Stimulated activated CD8-positive, alpha-beta memory T cell treated with anti-CD3 and anti-CD28 coated beads, Interleukin-4, amount 100 ng/mL, for 24 hours (primary cell): ENCODE measurements around the gene PRIM1.
A peak's percentile ranks its signal among the peaks of the same experiment; 100 is the strongest.
"Not testable (repeated sequence)": the region's sequence is repeated elsewhere in the genome, so short reads cannot be mapped to it uniquely, and the experiment has no call there.

Experiments
- DNase-seq: peaks from one replicate; pipeline ENCODE4 v3.0.0-alpha.2; 2020; ENCODE audit warnings: low read depth

PRIM1 gene

DNA sequence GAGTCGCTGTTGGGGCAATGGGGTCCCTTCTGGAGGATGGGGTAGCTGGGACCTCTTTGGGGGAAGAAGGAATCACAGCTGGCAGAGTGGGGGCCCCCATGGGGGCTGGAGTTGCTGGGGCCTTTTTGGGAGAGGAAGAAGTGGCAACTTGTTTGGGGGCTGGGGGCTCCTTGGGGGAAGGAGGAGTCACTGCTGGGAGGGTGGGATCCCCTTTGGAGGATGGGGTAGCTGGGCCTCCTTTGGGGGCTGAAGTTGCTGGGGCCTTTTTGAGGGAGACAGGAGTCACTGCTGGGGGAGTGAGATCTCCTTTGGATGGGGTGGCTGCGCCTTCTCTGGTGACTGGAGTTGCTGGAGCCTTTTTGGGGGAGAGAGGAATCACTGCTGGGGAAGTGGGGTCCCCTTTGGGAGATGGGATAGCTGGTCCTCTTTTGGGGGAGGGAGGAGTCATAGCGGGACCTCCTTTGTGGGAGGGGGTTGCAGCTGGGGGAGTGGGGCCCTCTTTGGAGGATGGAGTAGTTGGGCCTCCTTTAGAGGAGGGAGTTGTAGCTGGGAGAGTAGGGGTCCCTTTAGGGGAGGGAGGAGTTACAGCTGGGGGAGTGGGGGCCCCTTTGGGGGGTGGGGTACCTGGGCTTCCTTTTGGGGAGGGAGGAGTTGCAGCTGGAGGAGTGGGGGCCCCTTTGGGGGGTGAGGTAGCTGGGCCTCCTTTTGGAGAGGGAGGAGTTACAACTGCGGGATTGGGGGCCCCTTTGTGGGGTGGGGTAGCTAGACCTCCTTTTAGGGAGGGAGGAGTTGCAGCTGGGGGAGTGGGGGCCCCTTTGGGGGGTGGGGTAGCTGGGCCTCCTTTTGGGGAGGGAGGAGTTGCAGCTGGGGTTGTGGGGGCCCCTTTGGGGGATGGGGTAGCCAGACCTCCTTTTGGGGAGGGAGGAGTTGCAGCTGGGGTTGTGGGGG is 34.9 kb downstream of the PRIM1 start:
- DNase-seq = no peak

DNA sequence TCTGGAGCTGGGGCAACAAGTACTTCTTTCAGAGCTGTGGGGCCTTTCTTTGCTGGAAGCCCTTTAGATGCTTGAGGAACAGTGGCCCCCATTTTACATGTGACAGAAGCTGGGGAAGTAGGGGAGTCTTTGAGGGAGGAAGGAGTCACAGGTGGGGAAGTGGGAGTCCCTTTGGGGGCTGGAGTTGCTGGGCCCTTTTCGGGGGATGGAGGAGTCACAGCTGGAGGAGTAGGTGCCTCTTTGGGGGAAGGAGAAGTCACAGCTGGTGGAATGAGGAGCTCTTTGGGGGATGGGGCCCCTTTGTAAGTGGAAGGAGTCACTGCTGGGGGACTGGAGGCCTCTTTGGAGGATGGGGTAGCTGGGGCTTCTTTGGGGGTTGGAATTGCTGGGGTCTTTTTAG is 35.7 kb downstream of the PRIM1 start:
- no peak for DNase-seq

DNA sequence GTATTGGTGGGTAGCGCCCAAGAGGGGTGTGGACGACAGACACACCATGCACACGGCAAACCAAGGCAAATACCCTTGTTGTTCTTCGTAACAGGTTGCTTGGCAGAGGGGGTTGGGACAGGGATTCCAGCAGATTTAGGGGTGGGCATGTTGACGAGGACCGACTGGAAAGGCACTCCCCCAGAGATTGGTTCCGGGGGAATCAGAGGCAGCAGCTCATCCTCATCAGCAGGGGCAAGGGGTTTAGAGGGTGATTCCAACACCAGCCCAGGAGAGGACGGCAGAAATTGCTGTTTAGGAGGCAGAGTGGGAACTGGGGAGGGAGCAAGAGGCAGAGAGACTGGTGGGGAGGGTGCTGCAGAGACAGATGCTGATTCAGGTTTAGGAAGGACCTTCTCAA is 36.3 kb downstream of the PRIM1 start:
- DNase-seq = no peak

DNA sequence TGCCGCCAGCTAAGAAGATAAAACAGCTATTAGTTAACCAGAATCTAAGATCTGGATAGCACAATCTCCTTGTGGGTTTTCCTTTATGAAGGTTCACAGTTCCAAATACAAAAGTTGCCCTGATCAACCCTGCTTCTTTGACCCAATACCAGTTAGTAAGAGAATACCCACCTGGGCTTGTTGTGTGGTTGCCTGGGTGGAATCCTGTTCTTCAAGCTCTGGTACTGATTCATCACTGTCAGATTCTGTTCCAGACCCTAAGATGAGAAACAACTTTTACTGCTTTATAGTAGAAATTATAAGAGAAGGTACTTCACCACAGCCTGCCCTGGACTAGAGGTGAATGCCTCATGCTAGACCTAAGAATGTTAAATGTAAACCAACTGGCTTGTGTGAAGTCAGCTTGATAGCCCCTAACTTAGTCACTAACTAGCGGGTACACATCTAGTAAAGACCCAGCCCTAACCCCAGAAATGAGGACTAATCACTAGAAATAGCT is 37.6 kb downstream of the PRIM1 start:
- DNase-seq = no peak

DNA sequence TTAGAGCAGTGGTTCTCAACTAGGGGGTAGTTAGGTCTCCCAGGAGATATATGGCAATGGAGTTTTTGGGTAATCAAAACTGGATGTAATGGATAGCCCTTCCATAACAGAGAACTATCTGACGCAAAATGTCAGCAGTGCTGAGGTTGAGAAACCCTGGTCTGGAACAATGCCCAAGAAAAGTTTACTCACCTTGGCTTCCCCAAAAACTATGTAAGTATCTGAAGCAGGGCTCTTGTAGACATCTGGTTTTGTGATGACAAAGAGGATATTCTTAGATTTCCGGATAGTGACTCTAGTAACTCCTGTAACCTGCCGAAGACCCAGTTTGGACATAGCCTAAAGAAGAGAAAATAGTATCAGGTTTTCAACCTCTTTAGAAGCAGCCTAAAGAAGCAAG is 38.8 kb downstream of the PRIM1 start:
- no peak for DNase-seq

DNA sequence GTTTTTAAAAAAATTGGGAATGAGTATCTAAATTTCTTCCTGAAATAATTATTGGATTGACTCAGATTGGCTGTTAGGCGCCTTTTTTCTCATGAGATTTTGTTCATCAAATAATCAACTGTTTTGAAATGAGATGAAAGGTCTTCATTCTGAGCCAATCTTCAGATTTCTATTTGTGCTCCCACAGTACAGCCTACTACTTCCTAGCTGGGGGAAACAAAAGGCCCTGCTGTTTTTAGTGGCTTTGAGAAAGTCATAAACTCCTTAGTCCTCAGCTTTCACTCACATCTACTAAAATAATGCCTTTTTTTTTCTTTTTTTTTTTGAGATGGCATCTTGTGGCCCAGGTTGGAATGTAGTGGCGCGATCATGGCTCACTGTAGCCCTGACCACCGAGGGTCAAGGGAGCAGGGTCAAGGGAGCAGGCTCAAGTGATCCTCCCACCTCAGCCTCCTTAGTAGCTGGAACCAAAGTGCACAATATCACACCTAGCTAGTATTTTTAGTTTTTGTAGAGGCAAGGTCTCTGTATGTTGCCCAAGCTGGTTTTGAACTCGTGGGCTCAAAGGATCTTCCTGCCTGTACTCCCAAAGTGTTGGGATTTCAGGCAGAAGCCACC is 42.3 kb downstream of the PRIM1 start:
- no peak for DNase-seq

DNA sequence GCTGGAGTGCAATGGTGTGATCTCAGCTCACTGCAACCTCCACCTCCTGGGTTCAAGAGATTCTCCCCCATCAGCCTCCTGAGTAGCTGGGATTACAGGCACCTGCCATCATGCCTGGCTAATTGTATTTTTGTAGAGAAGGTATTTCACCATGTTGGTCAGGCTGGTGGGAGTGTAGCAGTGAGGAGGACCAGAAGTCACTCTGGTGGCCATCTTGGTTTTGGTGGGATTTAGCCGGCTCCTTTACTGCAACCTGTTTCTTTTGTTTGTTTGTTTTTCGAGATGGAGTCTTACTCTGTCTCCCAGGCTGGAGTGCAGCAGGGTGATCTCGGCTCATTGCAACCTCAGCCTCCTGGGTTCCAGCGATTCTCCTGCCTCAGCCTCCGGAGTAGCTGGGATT is 47.6 kb downstream of the PRIM1 start:
- DNase-seq = not testable (repeated sequence)

DNA sequence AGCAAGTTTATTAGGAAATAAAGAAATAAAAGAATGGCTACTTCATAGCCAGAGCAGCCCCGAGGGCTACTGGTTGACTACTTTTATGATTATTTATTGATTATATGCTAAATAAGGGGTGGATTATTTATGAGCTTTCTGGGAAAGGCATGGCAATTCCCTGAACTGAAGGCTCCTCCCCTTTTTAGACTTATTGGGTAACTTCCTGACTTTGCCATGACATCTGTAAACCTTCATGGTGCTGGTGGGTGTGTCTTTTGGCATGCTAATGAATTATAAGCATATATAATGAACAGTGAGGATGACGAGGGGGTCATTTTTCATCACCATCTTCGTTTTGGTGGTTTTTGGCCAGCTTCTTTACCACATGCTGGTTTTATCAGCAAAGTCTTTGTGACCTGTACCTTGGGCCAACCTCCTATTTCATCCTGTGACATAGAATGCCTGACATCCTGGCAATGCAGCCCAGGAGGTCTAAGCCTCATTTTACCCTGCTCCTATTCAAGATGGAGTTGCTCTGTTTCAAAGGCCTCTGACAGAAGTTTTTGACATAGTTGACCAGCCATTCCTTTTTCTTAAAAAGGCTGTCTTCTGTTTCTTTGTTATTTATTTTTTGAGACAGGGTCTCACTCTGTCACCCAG is 53.0 kb downstream of the PRIM1 start:
- DNase-seq = no peak

DNA sequence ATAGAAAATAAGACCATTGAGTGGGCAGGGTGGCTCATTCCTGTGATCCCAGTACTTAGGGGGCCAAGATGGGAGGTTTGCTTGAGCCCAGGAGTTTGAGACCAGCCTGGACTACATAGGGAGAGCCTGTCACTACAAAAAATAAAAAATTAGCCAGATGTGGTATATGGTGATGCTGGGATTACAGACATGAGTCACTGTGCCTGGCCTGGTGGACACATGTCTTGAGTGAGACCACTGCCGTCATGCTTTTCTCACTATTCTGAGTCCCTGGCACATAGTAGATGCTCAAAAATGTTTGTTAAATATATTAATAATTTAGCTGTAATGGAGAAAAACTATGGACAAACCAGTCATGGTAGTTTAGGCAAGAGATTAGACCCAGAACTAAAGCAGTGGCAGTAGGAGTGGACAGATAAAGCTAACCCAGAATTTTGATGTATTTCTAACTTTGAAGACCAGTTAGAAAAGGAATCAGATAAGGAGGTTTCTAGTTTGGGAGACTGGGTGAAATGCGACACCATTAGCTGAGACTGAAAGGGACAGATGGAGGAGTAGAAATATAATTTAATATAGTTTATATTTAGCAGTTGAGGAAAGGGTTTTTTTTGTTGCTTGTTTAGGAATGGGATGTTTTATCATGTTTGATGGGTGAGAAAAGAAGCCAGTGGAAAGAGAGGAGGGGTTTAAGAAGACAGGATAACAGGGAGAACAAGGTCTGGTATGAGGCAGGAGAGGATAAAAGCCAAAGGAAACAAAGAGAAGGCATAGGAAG is 56.6 kb downstream of the PRIM1 start:
- DNase-seq = no peak

DNA sequence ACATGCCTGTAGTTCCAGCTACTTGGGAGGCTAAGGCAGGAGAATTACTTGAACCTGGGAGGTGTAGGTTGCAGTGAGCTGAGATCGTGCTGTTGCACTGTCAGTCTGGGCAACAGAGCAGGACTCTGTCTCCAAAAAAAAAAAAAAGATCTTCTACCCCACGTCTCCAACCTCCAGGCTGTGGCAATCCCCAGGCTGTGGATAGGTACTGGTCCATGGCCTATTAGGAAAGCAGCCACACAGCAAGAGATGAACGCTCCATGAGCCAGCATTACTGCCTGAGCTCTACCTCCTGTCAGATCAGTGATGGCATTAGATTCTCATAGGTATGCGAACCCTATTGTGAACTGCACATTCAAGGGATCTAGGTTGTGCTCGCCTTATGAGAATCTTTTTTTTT is 58.0 kb downstream of the PRIM1 start:
- no peak for DNase-seq

DNA sequence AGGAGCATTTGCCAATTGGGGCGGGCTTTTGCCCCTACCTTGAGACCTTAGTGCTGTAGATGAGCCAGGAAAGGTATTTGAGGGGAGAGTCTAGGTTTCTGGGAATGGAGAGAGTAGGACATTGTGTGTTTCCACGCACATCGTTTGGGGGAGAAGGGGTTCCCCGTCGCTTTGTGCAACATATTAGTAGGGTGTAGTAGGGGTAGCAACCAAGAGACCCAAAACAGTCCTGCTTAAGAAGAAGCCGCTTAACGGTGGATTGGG is 63.3 kb downstream of the PRIM1 start:
- no peak for DNase-seq

DNA sequence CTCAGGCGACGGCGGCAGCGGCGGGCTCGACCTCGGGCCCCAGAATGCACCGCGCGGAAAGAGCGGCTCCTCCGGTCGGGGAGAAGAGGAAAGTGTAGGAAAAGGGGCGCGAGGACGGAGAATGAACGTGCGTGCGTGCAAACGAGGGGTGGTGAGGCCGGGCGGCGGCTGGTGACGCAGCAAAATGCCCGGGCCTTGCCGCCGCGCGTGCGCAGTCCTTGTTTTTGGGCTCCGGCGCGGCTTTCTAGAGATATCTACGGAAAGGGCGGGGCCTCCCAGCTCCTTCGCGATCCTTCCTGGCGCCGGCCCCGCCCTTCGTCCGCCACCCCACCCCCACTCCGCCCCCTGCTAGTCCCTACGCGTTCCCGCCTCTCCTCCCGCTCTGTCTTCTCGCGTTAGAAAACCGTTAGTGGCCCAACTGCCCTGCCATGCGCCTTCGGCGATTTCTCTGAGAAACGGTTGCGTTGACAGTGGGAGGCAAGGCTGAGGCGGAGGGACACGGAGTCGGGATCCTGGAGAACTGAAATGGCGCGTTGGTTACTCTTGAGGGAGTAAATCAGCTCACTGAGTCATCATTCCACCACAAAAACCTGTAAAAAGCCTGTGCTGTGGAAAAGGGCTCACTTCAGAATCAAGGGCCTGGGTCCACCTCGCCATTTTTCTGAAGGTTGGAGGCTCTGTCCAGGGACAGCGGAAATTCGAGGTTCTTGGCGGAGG is 63.8 kb downstream of the PRIM1 start, which contains the start of gene PTGES3:
Gene PTGES3, minus strand, starts transcription at position 156 of the 717 bp plus-strand sequence. CDS start 285 bp downstream, outside the sequence.
- DNase-seq = peak; percentile 97

DNA sequence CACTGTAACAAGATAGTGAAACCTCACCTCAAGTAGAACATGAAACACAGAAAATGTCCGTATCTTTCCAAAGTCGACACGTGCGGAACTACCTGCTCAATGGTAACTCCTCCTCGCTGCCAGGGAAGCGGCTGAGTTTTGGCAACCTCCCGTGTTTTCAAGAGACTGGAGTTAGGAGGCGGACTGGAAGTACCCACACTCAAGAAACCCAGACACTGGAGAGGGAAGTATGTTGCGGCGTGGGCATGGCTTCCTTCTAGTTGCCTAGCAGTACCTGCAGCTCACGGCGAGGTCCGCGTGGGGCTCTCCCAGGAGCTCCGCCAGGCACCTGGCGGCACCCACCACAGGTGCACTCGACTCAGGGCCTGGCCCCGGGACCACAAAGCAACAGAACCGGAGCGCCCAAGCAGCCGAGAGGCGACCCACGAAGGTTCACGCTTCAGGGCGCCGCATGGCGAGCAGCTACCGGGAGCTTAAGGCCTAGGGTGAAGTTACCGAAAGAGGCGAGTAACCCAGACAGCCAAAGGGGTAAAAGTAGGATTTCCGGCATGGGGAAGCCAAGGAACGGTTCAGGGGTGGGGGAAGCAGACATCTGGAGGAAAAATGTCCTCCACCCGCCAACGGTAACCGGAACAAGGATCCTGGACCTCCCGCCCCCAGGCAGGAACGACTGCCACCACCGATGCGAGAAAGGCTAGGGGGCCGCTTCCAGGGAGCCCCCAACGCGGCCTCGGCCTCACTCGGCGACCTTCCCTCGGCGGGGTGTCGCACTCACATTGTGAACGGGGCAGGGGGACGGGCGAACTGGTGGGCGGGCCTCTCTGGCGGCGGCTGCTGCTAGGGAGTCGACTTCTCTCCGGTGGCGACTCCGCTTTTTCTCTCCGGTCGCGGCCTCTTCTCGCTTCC is 64.6 kb downstream of the PRIM1 start:
- DNase-seq = peak; percentile 31

DNA sequence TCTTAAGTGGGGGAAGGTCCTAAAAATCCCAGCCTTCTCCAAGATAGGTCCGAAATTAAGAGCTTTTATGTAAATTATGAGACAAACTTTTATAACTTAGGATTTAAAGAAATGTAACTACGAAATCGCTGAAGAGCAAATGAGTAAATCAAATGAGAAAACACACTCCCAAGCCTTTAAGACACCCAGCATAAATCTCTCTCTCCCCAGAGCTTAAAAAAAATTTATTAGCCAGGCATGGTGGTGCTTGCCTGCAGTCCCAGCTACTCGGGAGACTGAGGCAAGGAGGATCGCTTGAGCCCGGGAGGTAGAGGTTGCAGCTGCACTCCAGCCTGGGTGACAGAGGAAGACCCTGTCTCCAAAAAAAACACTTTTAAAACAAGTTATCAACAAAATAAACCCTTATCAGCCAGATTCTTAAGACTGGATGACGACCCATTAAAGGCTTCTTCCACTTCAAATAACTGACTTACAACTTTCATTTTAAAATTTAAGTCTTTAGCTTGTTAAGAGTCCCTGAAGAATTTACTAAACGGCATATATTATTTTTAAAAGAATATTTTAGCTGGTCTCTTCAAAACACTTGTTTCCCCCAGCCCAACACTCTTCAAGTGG is 67.3 kb downstream of the PRIM1 start:
- DNase-seq = no peak

DNA sequence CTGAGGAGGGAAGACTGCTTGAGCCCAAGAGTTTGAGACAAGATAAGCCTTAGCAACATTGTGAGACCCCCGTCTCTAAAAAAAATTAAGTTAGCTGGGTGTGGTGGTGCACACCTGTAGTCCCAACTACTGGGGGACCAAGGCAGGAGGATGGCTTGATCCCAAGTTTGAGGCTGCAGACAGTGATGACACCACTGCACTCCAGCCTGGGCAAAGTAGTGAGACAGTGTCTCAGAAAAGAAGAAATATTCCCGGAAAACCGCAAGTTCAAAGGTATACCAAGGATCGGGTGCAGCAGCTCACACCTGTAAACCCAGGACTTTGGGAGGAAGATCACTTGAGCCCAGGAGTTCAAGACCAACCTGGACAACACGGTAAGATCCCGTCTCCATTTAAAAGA is 69.8 kb downstream of the PRIM1 start:
- no peak for DNase-seq
